HG02763 (cell line): ENCODE data around the gene SERBP1.

Source experiments
- ATAC-seq: cut with Tn5 transposase; IDR thresholded peaks from one replicate; pipeline ENCODE4 v1.9.1; 2021; ENCODE audit warnings: mild to moderate bottlenecking, moderate library complexity; ENCODE audit not compliant: unreplicated experiment

SERBP1 gene

GRCh38 chr1:67368046-67368514 is 62.1 kb downstream of the SERBP1 start:
- ATAC-seq, result no peak

- no peak for ATAC-seq
These were observed 62.7 kb downstream of the SERBP1 start for GRCh38 chr1:67367370-67368045.

- ATAC-seq, result no peak
These were observed 68.6 kb downstream of the SERBP1 start for GRCh38 chr1:67361641-67362040.

- ATAC-seq, result no peak
These were observed 70.6 kb downstream of the SERBP1 start for GRCh38 chr1:67359592-67359991.
